MM.1S (cell line): ENCODE data around the gene LHX4.

Experiments
- DNase-seq: peaks from one replicate; pipeline ENCODE4 v3.0.0-alpha.2; 2015
- H2AFZ ChIP-seq: fragments of 300-600 bp; sonication (generic); 2 replicates; pipeline ENCODE4 v1.6.0; 2016; ENCODE audit warnings: antibody characterized with exemption, low read length
- H3F3A ChIP-seq: fragments of 300-600 bp; sonication (generic); 2 replicates; pipeline ENCODE4 v1.6.1; 2016; ENCODE audit warnings: mild to moderate bottlenecking, antibody characterized with exemption, low read length, moderate library complexity, mixed read lengths; ENCODE audit not compliant: insufficient read depth
- H3K27ac ChIP-seq: fragments of 300-600 bp; sonication (generic); 2 replicates; pipeline ENCODE4 v1.5.1; 2016; ENCODE audit warnings: mild to moderate bottlenecking, low read length
- H3K27me3 ChIP-seq: fragments of 300-600 bp; sonication (generic); replicated peaks from 2 replicates; pipeline ENCODE4 v1.6.0; 2016; ENCODE audit warnings: low read length; ENCODE audit not compliant: insufficient read depth
- H3K36me3 ChIP-seq: fragments of 300-600 bp; sonication (generic); replicated peaks from 2 replicates; pipeline ENCODE4 v1.6.1; 2016; ENCODE audit warnings: mild to moderate bottlenecking, low read length, mixed read lengths; ENCODE audit not compliant: insufficient read depth
- H3K4me1 ChIP-seq: fragments of 300-600 bp; sonication (generic); 2 replicates; pipeline ENCODE4 v1.6.1; 2016; ENCODE audit warnings: low read length, mixed read lengths
- H3K4me2 ChIP-seq: fragments of 300-600 bp; sonication (generic); 2 replicates; pipeline ENCODE4 v1.6.0; 2016; ENCODE audit warnings: low read depth, low read length
- H3K4me3 ChIP-seq: fragments of 300-600 bp; sonication (generic); 2 replicates; pipeline ENCODE4 v1.5.1; 2016; ENCODE audit warnings: low read length, mixed read lengths
- H3K79me2 ChIP-seq: fragments of 300-600 bp; sonication (generic); 2 replicates; pipeline ENCODE4 v1.6.1; 2016; ENCODE audit warnings: mixed run types, low read length, mixed read lengths
- H3K9ac ChIP-seq: fragments of 300-600 bp; sonication (generic); 2 replicates; pipeline ENCODE4 v1.6.1; 2016; ENCODE audit warnings: low read length, mixed read lengths
- H3K9me2 ChIP-seq: fragments of 300-600 bp; sonication (generic); replicated peaks from 2 replicates; pipeline ENCODE4 v1.6.1; 2016; ENCODE audit warnings: mild to moderate bottlenecking, low read length, mixed read lengths; ENCODE audit not compliant: insufficient read depth
- H3K9me3 ChIP-seq: fragments of 300-600 bp; sonication (generic); replicated peaks from 2 replicates; pipeline ENCODE4 v1.6.1; 2016; ENCODE audit warnings: mild to moderate bottlenecking, low read length, mixed read lengths; ENCODE audit not compliant: insufficient read depth
- H4K20me1 ChIP-seq: fragments of 300-600 bp; sonication (generic); 2 replicates; pipeline ENCODE4 v1.6.1; 2016; ENCODE audit warnings: mild to moderate bottlenecking, low read length, moderate library complexity, mixed read lengths; ENCODE audit not compliant: insufficient read depth
- EZH2 ChIP-seq: fragments of 300-600 bp; sonication (generic); optimal IDR thresholded peaks from 2 replicates; pipeline ENCODE3; 2017; ENCODE audit warnings: low read depth, mild to moderate bottlenecking, antibody characterized with exemption, low read length, mixed read lengths
- EZH2phosphoT487 ChIP-seq: fragments of 300-600 bp; sonication (generic); IDR thresholded peaks from 2 replicates; pipeline ENCODE4 v1.6.1; 2018; ENCODE audit warnings: antibody characterized with exemption, low read length
- TF ChIP-seq, protein P1 (sequence below): fragments of 300-600 bp; sonication (generic); IDR thresholded peaks from 2 replicates; pipeline ENCODE4 v1.5.1; 2016; ENCODE audit warnings: antibody characterized with exemption, low read length, mixed read lengths

LHX4 gene

DNA sequence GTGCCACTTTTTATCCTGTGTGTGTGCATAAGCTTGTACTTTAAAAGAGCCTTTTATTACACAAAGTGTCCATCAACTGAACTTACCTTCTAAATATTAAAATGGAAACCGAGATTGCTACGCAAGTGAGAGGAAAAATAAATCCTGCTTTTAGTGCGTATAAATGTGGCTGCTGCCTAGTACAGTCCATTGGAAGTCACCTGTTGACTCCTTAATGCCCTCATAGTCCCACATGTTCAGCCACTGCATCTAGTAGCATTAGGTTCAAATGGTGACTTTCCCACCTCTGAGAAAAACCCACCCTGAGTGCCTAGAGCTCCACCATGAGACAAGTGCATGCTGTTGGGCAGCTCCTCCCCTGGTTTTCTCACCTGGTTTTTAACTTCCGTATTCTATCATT lies 53.0 kb downstream of the LHX4 start:
- Histone ChIP-seq H3K27ac (no peak overlapping the region), H3K36me3 (no peaks in the 10 kb centered on the region), H3K4me2 (no peak overlapping the region), H3K9me2 (no peaks in the 10 kb centered on the region), H3K79me2 (no peaks in the 10 kb centered on the region), H3K9ac (no peak overlapping the region), H4K20me1 (no peaks in the 10 kb centered on the region), H3K9me3 (no peaks in the 10 kb centered on the region), H3K27me3 (no peaks in the 10 kb centered on the region), H2AFZ (no peak overlapping the region), H3K4me1 (no peaks in the 10 kb centered on the region), H3F3A (no peaks in the 10 kb centered on the region), H3K4me3 (no peak overlapping the region)
- TF ChIP-seq EZH2 (no peak), EZH2phosphoT487 (no peak)
- TF ChIP-seq, protein P1, sequence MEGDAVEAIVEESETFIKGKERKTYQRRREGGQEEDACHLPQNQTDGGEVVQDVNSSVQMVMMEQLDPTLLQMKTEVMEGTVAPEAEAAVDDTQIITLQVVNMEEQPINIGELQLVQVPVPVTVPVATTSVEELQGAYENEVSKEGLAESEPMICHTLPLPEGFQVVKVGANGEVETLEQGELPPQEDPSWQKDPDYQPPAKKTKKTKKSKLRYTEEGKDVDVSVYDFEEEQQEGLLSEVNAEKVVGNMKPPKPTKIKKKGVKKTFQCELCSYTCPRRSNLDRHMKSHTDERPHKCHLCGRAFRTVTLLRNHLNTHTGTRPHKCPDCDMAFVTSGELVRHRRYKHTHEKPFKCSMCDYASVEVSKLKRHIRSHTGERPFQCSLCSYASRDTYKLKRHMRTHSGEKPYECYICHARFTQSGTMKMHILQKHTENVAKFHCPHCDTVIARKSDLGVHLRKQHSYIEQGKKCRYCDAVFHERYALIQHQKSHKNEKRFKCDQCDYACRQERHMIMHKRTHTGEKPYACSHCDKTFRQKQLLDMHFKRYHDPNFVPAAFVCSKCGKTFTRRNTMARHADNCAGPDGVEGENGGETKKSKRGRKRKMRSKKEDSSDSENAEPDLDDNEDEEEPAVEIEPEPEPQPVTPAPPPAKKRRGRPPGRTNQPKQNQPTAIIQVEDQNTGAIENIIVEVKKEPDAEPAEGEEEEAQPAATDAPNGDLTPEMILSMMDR, result no peak
- DNase-seq, result no peak

DNA sequence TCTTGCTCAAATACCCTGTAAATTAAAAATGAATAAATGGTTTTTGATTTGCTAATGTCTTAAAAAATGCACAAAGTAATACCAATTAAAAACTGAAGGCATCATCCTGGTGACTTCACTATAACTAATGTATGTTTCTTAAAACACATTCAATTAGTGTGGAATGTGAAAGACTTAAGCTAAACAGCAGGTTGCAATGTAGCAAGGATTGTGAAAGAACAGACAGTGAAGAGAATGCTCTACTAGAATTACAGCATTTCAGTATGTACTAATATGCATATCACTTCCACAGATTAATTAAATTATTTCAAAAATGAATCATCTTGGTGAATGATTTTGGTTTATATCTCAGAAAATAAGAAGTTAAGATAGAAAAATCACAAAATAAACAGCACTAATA lies 56.4 kb downstream of the LHX4 start:
- no peaks in the 10 kb centered on the region for H3F3A ChIP-seq
- H3K9me3 ChIP-seq, result no peaks in the 10 kb centered on the region
- H3K27me3 ChIP-seq, result no peaks in the 10 kb centered on the region
- H3K9ac ChIP-seq, result no peak overlapping the region
- H3K9me2 ChIP-seq, result no peaks in the 10 kb centered on the region
- no peaks in the 10 kb centered on the region for H4K20me1 ChIP-seq
- H3K36me3 ChIP-seq, result no peaks in the 10 kb centered on the region
- H3K4me3 ChIP-seq, result no peak overlapping the region
- no peak overlapping the region for H3K27ac ChIP-seq
- no peaks in the 10 kb centered on the region for H3K4me1 ChIP-seq
- no peaks in the 10 kb centered on the region for H3K79me2 ChIP-seq
- TF ChIP-seq, protein P1, result no peak
- TF ChIP-seq EZH2phosphoT487, result no peak
- TF ChIP-seq EZH2, result no peak
- no peak overlapping the region for H2AFZ ChIP-seq
- no peak for DNase-seq
- H3K4me2 ChIP-seq, result no peak overlapping the region

DNA sequence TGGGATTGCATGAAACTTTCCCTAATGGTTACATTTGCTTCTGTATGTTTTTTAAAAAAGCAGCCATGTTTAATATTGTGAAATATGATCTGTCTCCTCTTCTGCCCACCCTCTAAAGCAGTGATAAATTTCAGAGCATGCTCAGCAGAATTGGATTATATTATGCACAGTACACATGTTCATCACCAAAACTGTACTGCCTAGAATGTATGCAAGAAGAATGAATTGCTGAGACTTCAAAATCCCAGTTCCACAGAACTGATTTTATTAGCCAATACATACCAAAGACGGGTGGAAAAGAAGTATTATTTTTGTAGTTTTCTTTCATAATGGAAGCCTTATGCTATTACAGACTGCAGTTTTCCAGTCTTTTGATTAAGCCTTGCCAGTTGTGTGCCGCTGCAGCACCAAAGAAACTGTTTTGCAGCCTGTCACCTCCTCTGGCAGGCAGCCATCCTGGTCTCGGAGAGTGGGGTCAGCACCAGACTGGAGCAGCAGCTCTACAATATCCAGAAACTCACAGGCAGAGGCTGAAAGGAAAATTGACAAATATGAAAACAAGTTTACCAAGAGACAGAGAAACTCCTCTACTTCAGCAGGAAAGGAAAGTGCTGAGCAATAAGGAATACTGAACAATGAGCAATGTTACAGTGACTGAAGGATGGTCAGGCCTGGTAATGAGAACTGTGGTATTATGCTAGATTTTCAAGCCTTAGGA lies 58.1 kb downstream of the LHX4 start:
- H3K4me1 ChIP-seq, result no peaks in the 10 kb centered on the region
- no peak for DNase-seq
- H3K27me3 ChIP-seq, result no peaks in the 10 kb centered on the region
- H3K36me3 ChIP-seq, result no peaks in the 10 kb centered on the region
- H3K4me2 ChIP-seq, result no peak overlapping the region
- no peak overlapping the region for H3K4me3 ChIP-seq
- no peak overlapping the region for H3K9ac ChIP-seq
- H4K20me1 ChIP-seq, result no peaks in the 10 kb centered on the region
- no peaks in the 10 kb centered on the region for H3K9me3 ChIP-seq
- TF ChIP-seq, protein P1, result no peak
- TF ChIP-seq EZH2phosphoT487, result no peak
- no peak for TF ChIP-seq EZH2
- H3F3A ChIP-seq, result no peaks in the 10 kb centered on the region
- no peaks in the 10 kb centered on the region for H3K79me2 ChIP-seq
- H3K9me2 ChIP-seq, result no peaks in the 10 kb centered on the region
- H2AFZ ChIP-seq, result no peak overlapping the region
- no peak overlapping the region for H3K27ac ChIP-seq
